Esophagus muscularis mucosa (tissue), 4 donors: ENCODE data around the gene ETF1.

Experiments used
- CTCF ChIP-seq, 3 experiments: fragments of 200-600 bp in 2 of 3; fragments of 450-650 bp in 1 of 3; sonication (generic) in 2 of 3; IDR thresholded peaks; one replicate each; pipeline ENCODE4 v1.5.1; 2017 to 2019; ENCODE audit warnings: antibody characterized with exemption in 3 of 3, mild to moderate bottlenecking in 2 of 3, moderate library complexity in 1 of 3
- EP300 ChIP-seq: sonication (generic); formaldehyde crosslinking; IDR thresholded peaks from one replicate; pipeline ENCODE4 v1.6.1; 2017; ENCODE audit warnings: antibody characterized with exemption
- POLR2A ChIP-seq: fragments of 450-650 bp; IDR thresholded peaks from one replicate; pipeline ENCODE4 v1.6.1; 2017; ENCODE audit warnings: antibody characterized with exemption, moderate library complexity, mild to moderate bottlenecking, low read depth
- POLR2AphosphoS5 ChIP-seq, 2 donors: sonication (generic); formaldehyde crosslinking; IDR thresholded peaks; one replicate each; pipeline ENCODE4 v1.6.1; 2017; ENCODE audit warnings: antibody characterized with exemption in 2 of 2

GRCh38 chr5:138580001-138580400 lies 37.0 kb upstream of the ETF1 start:
- no peak for TF ChIP-seq POLR2A
- TF ChIP-seq CTCF (IDR thresholded peaks at IDR 0.05), result no peak
- no peak for TF ChIP-seq POLR2AphosphoS5 (IDR thresholded peaks at IDR 0.05)
- TF ChIP-seq EP300, result no peak
